ENCODE measurements around the gene ANXA1. TPM values are rescaled to one million over a fixed set of nuclear protein-coding genes. Genes with fewer than 3 reads are reported as not detected.

ANXA1 gene
- total and polyA plus RNA-seq, 10 of the 15 experiments (the other 5 are each of a cell fraction or from before 2014, with no cell fraction given): 6.6 to 30.1 (median 12.6) TPM

DNA sequence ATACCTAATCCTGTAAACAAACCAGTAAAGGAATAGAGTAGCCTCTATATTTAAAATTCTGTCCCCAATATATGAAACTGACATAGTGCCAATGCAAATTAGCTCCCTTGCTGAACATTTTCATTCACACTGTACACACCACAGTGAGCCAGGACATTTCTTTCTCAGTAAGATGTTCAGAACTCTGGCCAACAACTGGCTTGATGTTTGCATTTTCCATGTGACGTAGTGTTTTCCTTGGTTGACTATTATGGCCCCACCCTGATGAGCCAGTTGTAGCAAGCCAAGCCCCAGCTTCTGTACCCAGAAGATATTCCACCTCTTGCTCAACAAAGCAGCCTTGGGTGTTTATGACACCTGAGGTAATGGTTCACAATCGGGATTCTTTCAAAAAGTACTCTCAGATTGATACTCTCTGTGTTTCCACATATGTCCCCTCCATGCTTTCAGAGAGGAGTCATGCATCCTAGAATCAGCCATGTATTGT is 17.7 kb upstream of the ANXA1 start:
- RAD21 ChIA-PET (ENCODE audit: unreplicated experiment): interaction anchor here (1.4 to 2.1 kb wide), 4 partner anchors 8 to 26 kb away, joined by 3 to 8 read pairs (median 4); no protein-coding TSS in a partner anchor
- intact Hi-C loops (cut with micrococcal nuclease; ENCODE audit: unreplicated experiment) (no loop called here), in situ Hi-C loops (cut with MboI) (no loop called here)
- SMC1A ChIA-PET (ENCODE audit: uncharacterized antibody, unreplicated experiment): interaction anchor here (1.9 to 3.5 kb wide), 7 partner anchors 11 to 47 kb away, joined by 8 to 17 read pairs (median 13); partner anchors contain the start of gene ANXA1
- peaks cover 3% of the 10 kb centered on the region; the same call in 1 of the 2 replicates for H3K4me1 ChIP-seq (ENCODE audit: control insufficient read depth, insufficient read depth, low read length)
- H4K20me1 ChIP-seq (ENCODE audit: control insufficient read depth, insufficient read depth): no peaks in the 10 kb centered on the region
- H3K27ac ChIP-seq (ENCODE audit: control insufficient read depth, insufficient read depth): no peak overlapping the region
- H3K4me2 ChIP-seq (ENCODE audit: control insufficient read depth, insufficient read depth): peak overlapping the region; percentile 6
- peak; percentile 77 for ATAC-seq
- DNase-seq (ENCODE audit: low read depth, low spot score): peak; percentile 42
- no peaks in the 10 kb centered on the region for H3K36me3 ChIP-seq (ENCODE audit: control insufficient read depth in 2 of 2, insufficient read depth in 2 of 2, low read length in 1 of 2)
- no peak overlapping the region for H3K9ac ChIP-seq (ENCODE audit: control insufficient read depth, insufficient read depth, low read length)
- no peaks in the 10 kb centered on the region for H3K27me3 ChIP-seq (replicated peaks in 1 of 2; ENCODE audit: control insufficient read depth in 2 of 2, insufficient read depth in 2 of 2, low read length in 1 of 2)
- CTCF ChIA-PET: interaction anchor here (1.0 to 3.9 kb wide), 4 partner anchors 11 to 37 kb away, joined by 3 to 18 read pairs (median 6); no protein-coding TSS in a partner anchor
- no peaks in the 10 kb centered on the region; the same call in 2 of the 3 replicates for H3K9me3 ChIP-seq (replicated peaks; ENCODE audit: control insufficient read depth, insufficient read depth, low read length)
- peak overlapping the region; percentile 59 for H2AFZ ChIP-seq (ENCODE audit: control insufficient read depth, low read depth, low read length)
- H3K79me2 ChIP-seq (ENCODE audit: control insufficient read depth, insufficient read depth, low read length): no peaks in the 10 kb centered on the region
- 61% methylated on average over 2 of the region's 2 CpGs for WGBS (ENCODE audit: insufficient coverage, insufficient replicate concordance, low lambda C conversion rate, missing lambda C conversion rate)
- peak; percentile 27 for FAIRE-seq
- POLR2A ChIA-PET: interaction anchor here (1.2 to 2.0 kb wide), 3 partner anchors 13 to 21 kb away, joined by 3 to 8 read pairs (median 3); no protein-coding TSS in a partner anchor
- H3K4me3 ChIP-seq: 0 out of 2 replicates have a peak overlapping the region, but pooled peaks have one; percentile 10
- no TSS peak for BruUV-seq (replicated peaks)
- TF ChIP-seq CREM (IDR thresholded peaks at IDR 0.05; ENCODE audit: low read depth): no peak
- TF ChIP-seq, protein P1, sequence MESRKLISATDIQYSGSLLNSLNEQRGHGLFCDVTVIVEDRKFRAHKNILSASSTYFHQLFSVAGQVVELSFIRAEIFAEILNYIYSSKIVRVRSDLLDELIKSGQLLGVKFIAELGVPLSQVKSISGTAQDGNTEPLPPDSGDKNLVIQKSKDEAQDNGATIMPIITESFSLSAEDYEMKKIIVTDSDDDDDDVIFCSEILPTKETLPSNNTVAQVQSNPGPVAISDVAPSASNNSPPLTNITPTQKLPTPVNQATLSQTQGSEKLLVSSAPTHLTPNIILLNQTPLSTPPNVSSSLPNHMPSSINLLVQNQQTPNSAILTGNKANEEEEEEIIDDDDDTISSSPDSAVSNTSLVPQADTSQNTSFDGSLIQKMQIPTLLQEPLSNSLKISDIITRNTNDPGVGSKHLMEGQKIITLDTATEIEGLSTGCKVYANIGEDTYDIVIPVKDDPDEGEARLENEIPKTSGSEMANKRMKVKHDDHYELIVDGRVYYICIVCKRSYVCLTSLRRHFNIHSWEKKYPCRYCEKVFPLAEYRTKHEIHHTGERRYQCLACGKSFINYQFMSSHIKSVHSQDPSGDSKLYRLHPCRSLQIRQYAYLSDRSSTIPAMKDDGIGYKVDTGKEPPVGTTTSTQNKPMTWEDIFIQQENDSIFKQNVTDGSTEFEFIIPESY (IDR thresholded peaks at IDR 0.05): no peak
- TF ChIP-seq RB1 (IDR thresholded peaks at IDR 0.05; ENCODE audit: borderline replicate concordance): no peak
- peak; percentile 71; the same call in 1 of the 3 replicates for TF ChIP-seq POU2F2 (IDR thresholded peaks at IDR 0.05; ENCODE audit: borderline replicate concordance, low read depth, low read length)
- TF ChIP-seq EP300 (IDR thresholded peaks at IDR 0.05; ENCODE audit: borderline replicate concordance in 1 of 2, control insufficient read depth in 1 of 2, low read depth in 2 of 2, low read length in 2 of 2): no peak
- no peak for TF ChIP-seq ZNF217 (IDR thresholded peaks at IDR 0.05)
- no peak for TF ChIP-seq MXI1 (IDR thresholded peaks at IDR 0.05; ENCODE audit: low read depth, low read length)
- TF ChIP-seq SMC3 (IDR thresholded peaks at IDR 0.05; ENCODE audit: borderline replicate concordance, low read length): no peak
- TF ChIP-seq, protein P2, sequence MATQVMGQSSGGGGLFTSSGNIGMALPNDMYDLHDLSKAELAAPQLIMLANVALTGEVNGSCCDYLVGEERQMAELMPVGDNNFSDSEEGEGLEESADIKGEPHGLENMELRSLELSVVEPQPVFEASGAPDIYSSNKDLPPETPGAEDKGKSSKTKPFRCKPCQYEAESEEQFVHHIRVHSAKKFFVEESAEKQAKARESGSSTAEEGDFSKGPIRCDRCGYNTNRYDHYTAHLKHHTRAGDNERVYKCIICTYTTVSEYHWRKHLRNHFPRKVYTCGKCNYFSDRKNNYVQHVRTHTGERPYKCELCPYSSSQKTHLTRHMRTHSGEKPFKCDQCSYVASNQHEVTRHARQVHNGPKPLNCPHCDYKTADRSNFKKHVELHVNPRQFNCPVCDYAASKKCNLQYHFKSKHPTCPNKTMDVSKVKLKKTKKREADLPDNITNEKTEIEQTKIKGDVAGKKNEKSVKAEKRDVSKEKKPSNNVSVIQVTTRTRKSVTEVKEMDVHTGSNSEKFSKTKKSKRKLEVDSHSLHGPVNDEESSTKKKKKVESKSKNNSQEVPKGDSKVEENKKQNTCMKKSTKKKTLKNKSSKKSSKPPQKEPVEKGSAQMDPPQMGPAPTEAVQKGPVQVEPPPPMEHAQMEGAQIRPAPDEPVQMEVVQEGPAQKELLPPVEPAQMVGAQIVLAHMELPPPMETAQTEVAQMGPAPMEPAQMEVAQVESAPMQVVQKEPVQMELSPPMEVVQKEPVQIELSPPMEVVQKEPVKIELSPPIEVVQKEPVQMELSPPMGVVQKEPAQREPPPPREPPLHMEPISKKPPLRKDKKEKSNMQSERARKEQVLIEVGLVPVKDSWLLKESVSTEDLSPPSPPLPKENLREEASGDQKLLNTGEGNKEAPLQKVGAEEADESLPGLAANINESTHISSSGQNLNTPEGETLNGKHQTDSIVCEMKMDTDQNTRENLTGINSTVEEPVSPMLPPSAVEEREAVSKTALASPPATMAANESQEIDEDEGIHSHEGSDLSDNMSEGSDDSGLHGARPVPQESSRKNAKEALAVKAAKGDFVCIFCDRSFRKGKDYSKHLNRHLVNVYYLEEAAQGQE (IDR thresholded peaks at IDR 0.05; ENCODE audit: low read depth, low read length): 0 out of 2 replicates have a peak, but pooled peaks have one; percentile 36
- TF ChIP-seq, protein P3, sequence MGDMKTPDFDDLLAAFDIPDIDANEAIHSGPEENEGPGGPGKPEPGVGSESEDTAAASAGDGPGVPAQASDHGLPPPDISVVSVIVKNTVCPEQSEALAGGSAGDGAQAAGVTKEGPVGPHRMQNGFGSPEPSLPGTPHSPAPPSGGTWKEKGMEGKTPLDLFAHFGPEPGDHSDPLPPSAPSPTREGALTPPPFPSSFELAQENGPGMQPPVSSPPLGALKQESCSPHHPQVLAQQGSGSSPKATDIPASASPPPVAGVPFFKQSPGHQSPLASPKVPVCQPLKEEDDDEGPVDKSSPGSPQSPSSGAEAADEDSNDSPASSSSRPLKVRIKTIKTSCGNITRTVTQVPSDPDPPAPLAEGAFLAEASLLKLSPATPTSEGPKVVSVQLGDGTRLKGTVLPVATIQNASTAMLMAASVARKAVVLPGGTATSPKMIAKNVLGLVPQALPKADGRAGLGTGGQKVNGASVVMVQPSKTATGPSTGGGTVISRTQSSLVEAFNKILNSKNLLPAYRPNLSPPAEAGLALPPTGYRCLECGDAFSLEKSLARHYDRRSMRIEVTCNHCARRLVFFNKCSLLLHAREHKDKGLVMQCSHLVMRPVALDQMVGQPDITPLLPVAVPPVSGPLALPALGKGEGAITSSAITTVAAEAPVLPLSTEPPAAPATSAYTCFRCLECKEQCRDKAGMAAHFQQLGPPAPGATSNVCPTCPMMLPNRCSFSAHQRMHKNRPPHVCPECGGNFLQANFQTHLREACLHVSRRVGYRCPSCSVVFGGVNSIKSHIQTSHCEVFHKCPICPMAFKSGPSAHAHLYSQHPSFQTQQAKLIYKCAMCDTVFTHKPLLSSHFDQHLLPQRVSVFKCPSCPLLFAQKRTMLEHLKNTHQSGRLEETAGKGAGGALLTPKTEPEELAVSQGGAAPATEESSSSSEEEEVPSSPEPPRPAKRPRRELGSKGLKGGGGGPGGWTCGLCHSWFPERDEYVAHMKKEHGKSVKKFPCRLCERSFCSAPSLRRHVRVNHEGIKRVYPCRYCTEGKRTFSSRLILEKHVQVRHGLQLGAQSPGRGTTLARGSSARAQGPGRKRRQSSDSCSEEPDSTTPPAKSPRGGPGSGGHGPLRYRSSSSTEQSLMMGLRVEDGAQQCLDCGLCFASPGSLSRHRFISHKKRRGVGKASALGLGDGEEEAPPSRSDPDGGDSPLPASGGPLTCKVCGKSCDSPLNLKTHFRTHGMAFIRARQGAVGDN (IDR thresholded peaks at IDR 0.05): no peak
- TF ChIP-seq FOXK2 (IDR thresholded peaks at IDR 0.05): no peak

Measured in GM12878 (cell line).